ENCODE data around the gene MED12L.

- TF ChIP-seq POLR2AphosphoS5 (IDR thresholded peaks at IDR 0.05; ENCODE audit: low read depth, low read length) (no peak), TAF1 (IDR thresholded peaks at IDR 0.05; ENCODE audit: borderline replicate concordance, insufficient read depth, low read length) (no peak)
Observed at GRCh38 chr3:151312972-151313371, 227.5 kb downstream of the MED12L start.
